PC-9 (cell line): Measurements from ENCODE around the gene OR2AJ1. TPM values are rescaled to one million over a fixed set of nuclear protein-coding genes. Genes with fewer than 3 reads are reported as not detected.

Experiments
- BruUV-seq: library from RNA; stranded (reverse); fragments of 400-500 nt; replicated peaks from 2 replicates; lab custom pipeline; 2021; lab: Mats Ljungman, UMichigan
- CTCF ChIA-PET: fragments of 300-600 bp; sonication (Branson Sonifier 250); formaldehyde crosslinking; loops from one replicate; lab custom pipeline; 2022; ENCODE audit warnings: antibody characterized with exemption; lab: Charles Lee
- POLR2A ChIA-PET: fragments of 300-600 bp; sonication (Branson Sonifier 250); formaldehyde crosslinking; loops from one replicate; lab custom pipeline; 2022; ENCODE audit warnings: antibody characterized with exemption; ENCODE audit not compliant: unreplicated experiment; lab: Charles Lee
- DNase-seq, 2 experiments: peaks; one replicate each; pipeline versions ENCODE4 v3.0.0 to v3.0.0-alpha.2; 2015 to 2022; ENCODE audit warnings: mixed read lengths in 1 of 2
- H2AFZ ChIP-seq: fragments of 200-600 bp; sonication (generic); 2 replicates; pipeline ENCODE4 v1.8.1; 2017; ENCODE audit warnings: antibody characterized with exemption
- H3F3A ChIP-seq: fragments of 200-600 bp; sonication (generic); 2 replicates; pipeline ENCODE4 v1.8.1; 2017; ENCODE audit warnings: antibody characterized with exemption, mild to moderate bottlenecking, low read depth; ENCODE audit not compliant: insufficient read depth
- H3K27ac ChIP-seq: fragments of 200-600 bp; sonication (generic); 2 replicates; pipeline ENCODE4 v1.6.1; 2016; ENCODE audit warnings: mixed run types
- H3K27me3 ChIP-seq: fragments of 200-600 bp; sonication (generic); 2 replicates; pipeline ENCODE4 v1.6.1; 2016; ENCODE audit warnings: low read depth, mixed run types; ENCODE audit not compliant: insufficient read depth
- H3K36me3 ChIP-seq: fragments of 200-600 bp; sonication (generic); 2 replicates; pipeline ENCODE4 v1.6.1; 2016; ENCODE audit warnings: low read depth, mixed run types
- H3K4me1 ChIP-seq: fragments of 200-600 bp; sonication (generic); replicated peaks from 2 replicates; pipeline ENCODE4 v1.6.1; 2016; ENCODE audit warnings: mixed run types; ENCODE audit not compliant: insufficient read depth
- H3K4me2 ChIP-seq: fragments of 200-600 bp; sonication (generic); 2 replicates; pipeline ENCODE4 v1.6.1; 2017; ENCODE audit warnings: mixed run types
- H3K4me3 ChIP-seq: fragments of 200-600 bp; sonication (generic); 2 replicates; pipeline ENCODE4 v1.6.1; 2016; ENCODE audit warnings: mixed run types
- H3K79me2 ChIP-seq: fragments of 200-600 bp; sonication (generic); 2 replicates; pipeline ENCODE4 v1.6.1; 2017; ENCODE audit warnings: low read depth, mixed run types
- H3K9me2 ChIP-seq: fragments of 200-600 bp; sonication (generic); 2 replicates; pipeline ENCODE4 v1.8.1; 2017; ENCODE audit warnings: mild to moderate bottlenecking; ENCODE audit not compliant: insufficient read depth
- H3K9me3 ChIP-seq: fragments of 200-600 bp; sonication (generic); 2 replicates; pipeline ENCODE4 v1.8.1; 2016; ENCODE audit warnings: low read depth; ENCODE audit not compliant: insufficient read depth
- H4K20me1 ChIP-seq: fragments of 200-600 bp; sonication (generic); 2 replicates; pipeline ENCODE4 v1.8.1; 2017; ENCODE audit not compliant: insufficient read depth
- EZH2 ChIP-seq: fragments of 200-600 bp; sonication (generic); IDR thresholded peaks from 2 replicates; pipeline ENCODE4 v1.8.0; 2017; ENCODE audit warnings: antibody characterized with exemption, low read depth
- intact Hi-C: fragments of 100-400 bp; cut with micrococcal nuclease; formaldehyde crosslinking; loops from one replicate; pipeline ENCODE4 v1.10.0; 2022; ENCODE audit not compliant: unreplicated experiment
- total RNA-seq: library from RNA; stranded (reverse); gene quantifications from 2 replicates; pipeline ENCODE4 v1.2.3, GENCODE V29; 2021
- TF ChIP-seq, protein P1 (sequence below): fragments of 200-600 bp; sonication (generic); conservative IDR thresholded peaks from 2 replicates; pipeline ENCODE4 v1.6.1; 2017; ENCODE audit warnings: mixed run types, antibody characterized with exemption, mild to moderate bottlenecking, moderate library complexity

Gene OR2AJ1
- total RNA-seq, 1 experiment from 2014 or later, result not detected

DNA sequence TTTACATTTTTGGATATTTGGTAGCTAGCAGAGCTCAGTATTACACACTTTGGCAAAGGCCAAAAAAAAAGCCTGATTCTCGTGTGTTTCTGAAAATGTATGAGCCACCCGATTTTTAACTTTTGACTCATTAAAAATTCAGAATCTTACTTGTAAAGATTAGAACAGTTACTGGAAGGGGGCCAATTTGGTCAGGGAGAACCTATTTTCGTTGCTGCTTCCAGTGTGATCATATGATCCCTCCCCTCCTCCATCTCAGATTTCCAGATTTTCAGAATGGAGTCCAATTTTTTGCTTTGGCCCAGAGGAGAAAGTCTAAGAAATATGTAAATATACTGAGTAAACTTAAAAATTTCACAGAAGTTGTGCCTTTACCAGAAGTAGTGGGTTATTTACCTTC is 37.1 kb downstream of the OR2AJ1 start:
- BruUV-seq, result no TSS peak
- Histone ChIP-seq H3K79me2 (no peaks in the 10 kb centered on the region), H3K27me3 (no peaks in the 10 kb centered on the region), H3K36me3 (no peaks in the 10 kb centered on the region), H4K20me1 (no peaks in the 10 kb centered on the region), H3K4me1 (no peaks in the 10 kb centered on the region), H3K9me2 (no peaks in the 10 kb centered on the region), H3K27ac (no peak overlapping the region), H3K4me3 (no peak overlapping the region), H2AFZ (no peak overlapping the region), H3F3A (no peaks in the 10 kb centered on the region), H3K9me3 (no peaks in the 10 kb centered on the region), H3K4me2 (no peak overlapping the region)
- intact Hi-C loops, result no loop called here
- CTCF ChIA-PET, result no interaction called here
- DNase-seq, result no peak
- TF ChIP-seq, protein P1, sequence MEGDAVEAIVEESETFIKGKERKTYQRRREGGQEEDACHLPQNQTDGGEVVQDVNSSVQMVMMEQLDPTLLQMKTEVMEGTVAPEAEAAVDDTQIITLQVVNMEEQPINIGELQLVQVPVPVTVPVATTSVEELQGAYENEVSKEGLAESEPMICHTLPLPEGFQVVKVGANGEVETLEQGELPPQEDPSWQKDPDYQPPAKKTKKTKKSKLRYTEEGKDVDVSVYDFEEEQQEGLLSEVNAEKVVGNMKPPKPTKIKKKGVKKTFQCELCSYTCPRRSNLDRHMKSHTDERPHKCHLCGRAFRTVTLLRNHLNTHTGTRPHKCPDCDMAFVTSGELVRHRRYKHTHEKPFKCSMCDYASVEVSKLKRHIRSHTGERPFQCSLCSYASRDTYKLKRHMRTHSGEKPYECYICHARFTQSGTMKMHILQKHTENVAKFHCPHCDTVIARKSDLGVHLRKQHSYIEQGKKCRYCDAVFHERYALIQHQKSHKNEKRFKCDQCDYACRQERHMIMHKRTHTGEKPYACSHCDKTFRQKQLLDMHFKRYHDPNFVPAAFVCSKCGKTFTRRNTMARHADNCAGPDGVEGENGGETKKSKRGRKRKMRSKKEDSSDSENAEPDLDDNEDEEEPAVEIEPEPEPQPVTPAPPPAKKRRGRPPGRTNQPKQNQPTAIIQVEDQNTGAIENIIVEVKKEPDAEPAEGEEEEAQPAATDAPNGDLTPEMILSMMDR, result no peak
- TF ChIP-seq EZH2, result no peak
- POLR2A ChIA-PET, result no interaction called here

DNA sequence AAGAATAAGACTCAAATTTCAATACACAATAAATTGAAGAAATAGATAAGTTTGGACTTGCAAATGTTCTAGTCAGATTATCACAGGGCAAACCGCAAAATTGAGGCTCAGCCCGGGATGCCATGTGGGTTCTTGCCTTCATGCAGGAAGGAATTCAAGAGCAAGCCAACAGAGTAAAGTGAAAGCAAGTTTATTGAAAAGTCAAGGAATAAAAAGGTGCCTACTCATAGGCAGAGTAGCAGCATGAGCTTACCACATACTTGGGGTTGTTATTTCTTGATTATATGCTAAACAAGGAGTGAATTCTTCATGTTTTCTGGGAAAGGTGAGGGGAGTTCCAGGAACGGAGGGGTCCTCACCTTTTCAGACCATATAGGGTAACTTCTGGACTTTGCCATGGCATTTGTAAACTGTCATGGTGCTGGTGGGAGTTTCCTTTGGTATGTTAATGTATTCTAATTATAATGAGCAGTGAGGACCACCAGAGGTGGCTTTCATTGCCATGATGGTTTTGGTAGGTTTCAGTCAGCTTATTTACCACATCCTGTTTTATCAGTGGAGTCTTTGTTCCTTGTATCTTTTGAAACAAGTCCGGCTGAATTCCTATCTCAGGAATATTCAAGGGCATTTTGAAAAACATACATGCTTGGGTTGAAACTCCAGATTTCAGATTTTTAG is 38.4 kb downstream of the OR2AJ1 start:
- DNase-seq, result no peak
- TF ChIP-seq, protein P1, result no peak
- no peak for TF ChIP-seq EZH2
- BruUV-seq, result no TSS peak
- POLR2A ChIA-PET, result no interaction called here
- Histone ChIP-seq H3K4me3 (no peak overlapping the region), H3K27ac (no peak overlapping the region), H3K79me2 (no peaks in the 10 kb centered on the region), H3K4me1 (no peaks in the 10 kb centered on the region), H2AFZ (no peak overlapping the region), H3K4me2 (no peak overlapping the region), H3K36me3 (no peaks in the 10 kb centered on the region), H3K9me2 (no peaks in the 10 kb centered on the region), H3K9me3 (no peaks in the 10 kb centered on the region), H4K20me1 (no peaks in the 10 kb centered on the region), H3K27me3 (no peaks in the 10 kb centered on the region), H3F3A (no peaks in the 10 kb centered on the region)
- CTCF ChIA-PET, result no interaction called here
- intact Hi-C loops, result no loop called here

DNA sequence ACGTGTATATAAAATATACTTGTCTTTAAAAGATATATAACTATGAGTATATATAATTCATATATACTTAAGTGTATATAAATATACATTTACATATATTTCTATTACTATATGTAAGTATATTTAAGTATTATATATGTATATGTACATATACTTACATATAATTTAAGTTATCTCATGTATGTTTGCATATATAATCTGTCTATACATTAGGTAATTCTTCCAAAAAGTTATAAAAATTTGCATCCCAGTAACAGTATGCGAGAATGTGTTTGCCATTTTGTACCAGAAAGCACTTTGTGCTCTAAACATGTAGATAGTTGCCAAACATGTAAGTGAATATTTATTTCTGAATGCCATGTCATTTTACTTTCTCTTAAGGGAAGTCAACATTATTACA is 40.2 kb downstream of the OR2AJ1 start, which contains the start of gene OR2AK2:
OR2AK2 (plus strand) TSS at position 301 of the 400 bp plus-strand sequence. CDS start 144 bp downstream, outside the sequence.
- H3K4me3 ChIP-seq, result no peak within 1 kb of the TSS
- TF ChIP-seq, protein P1, result no peak
- no peak for TF ChIP-seq EZH2
- DNase-seq, result no peak
- H3F3A ChIP-seq, result no peaks in the 10 kb centered on the region
- CTCF ChIA-PET, result no interaction called here
- H3K36me3 ChIP-seq, result no peaks in the 10 kb centered on the region
- no peaks in the 10 kb centered on the region for H3K27me3 ChIP-seq
- no peak within 1 kb of the TSS for H2AFZ ChIP-seq
- POLR2A ChIA-PET, result no interaction called here
- no peak within 1 kb of the TSS for H3K27ac ChIP-seq
- H3K9me2 ChIP-seq, result no peaks in the 10 kb centered on the region
- H3K4me1 ChIP-seq, result no peaks in the 10 kb centered on the region
- H3K9me3 ChIP-seq, result no peaks in the 10 kb centered on the region
- no peaks in the 10 kb centered on the region for H3K79me2 ChIP-seq
- no TSS peak for BruUV-seq
- H4K20me1 ChIP-seq, result no peaks in the 10 kb centered on the region
- intact Hi-C loops, result no loop called here
- no peak within 1 kb of the TSS for H3K4me2 ChIP-seq
